ENCODE measurements around the gene FREM2. TPM values are rescaled to one million over a fixed set of nuclear protein-coding genes. Genes with fewer than 3 reads are reported as not detected.

Gene FREM2
- total and polyA plus RNA-seq, 2 donors (not counting 3 experiments of a cell fraction or from before 2014, with no cell fraction given): under 0.01 TPM; not detected in 1

DNA sequence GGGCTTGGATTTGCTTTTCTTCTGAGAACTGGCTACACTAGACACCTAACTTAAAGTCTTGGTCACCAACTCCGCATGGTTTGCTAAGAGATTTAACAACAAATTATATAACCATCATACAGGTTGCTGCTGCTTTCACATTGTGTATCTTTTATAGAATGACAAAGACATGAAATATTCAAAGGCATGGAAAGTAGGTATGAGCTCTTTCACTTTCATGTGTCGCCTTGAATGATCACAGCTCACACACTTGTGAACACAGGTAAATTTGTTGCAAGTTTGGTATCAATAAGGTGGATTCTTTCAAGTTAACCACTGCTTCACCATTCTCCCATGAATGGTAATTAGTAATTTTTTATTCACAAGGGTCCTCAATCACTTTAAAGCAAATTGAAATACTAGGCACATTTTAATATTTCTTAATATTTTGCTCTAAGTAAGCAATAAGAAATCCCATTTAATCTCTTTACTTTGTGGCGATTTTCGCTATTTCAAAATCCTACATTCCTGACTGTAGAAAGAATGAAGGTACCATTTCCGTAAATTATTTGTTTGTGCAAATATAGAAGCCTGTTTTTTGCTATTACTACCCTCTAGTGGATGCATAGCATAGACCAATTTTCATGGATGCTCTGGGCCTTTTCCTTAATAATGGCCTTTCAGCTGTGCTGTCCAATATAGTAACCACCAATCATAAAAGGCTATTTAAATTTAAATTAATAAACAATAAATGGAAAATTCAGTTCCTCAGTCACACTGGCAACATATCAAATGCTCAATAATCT, 45.5 kb upstream of the FREM2 start:
- no peaks in the 10 kb centered on the region for H3K9me3 ChIP-seq (replicated peaks; ENCODE audit: control insufficient read depth, insufficient read depth, low read length)
- FAIRE-seq (no peak), DNase-seq (ENCODE audit: low read depth, low spot score) (no peak)
- no peak overlapping the region for H3K4me2 ChIP-seq (ENCODE audit: insufficient read depth, low read length)
- H2AFZ ChIP-seq (ENCODE audit: low read depth, low read length): no peak overlapping the region
- no peaks in the 10 kb centered on the region for H3K36me3 ChIP-seq (ENCODE audit: control insufficient read depth in 2 of 2, extremely low read depth in 1 of 2, insufficient read depth in 2 of 2, low read length in 2 of 2)
- BruUV-seq (replicated peaks): no TSS peak
- dilution Hi-C loops (cut with MboI; ENCODE audit: extremely low pct_ligation_motif_present, low sequenced_read_pairs) (no loop called here), intact Hi-C loops (cut with micrococcal nuclease) (no loop called here)
- H3K4me3 ChIP-seq (replicated peaks in 1 of 3; ENCODE audit: insufficient read depth in 1 of 3, low read depth in 1 of 3, low read length in 3 of 3): no peak overlapping the region
- no peaks in the 10 kb centered on the region for H3K27me3 ChIP-seq (ENCODE audit: control insufficient read depth in 2 of 2, insufficient read depth in 2 of 2, low read length in 2 of 2)
- no peak overlapping the region for H3K27ac ChIP-seq (ENCODE audit: insufficient read depth, low read depth, low read length)
- no peaks in the 10 kb centered on the region for H3K79me2 ChIP-seq (ENCODE audit: control insufficient read depth, insufficient read depth, low read length)
- TF ChIP-seq POLR2AphosphoS5 (IDR thresholded peaks at IDR 0.05; ENCODE audit: insufficient read depth, low read depth, low read length) (no peak), MYC (IDR thresholded peaks at IDR 0.05; ENCODE audit: low read depth, low read length) (no peak), GATA2 (IDR thresholded peaks at IDR 0.05; ENCODE audit: insufficient read depth, insufficient read length, low read depth, low read length) (no peak), FOS (IDR thresholded peaks at IDR 0.05; ENCODE audit: borderline replicate concordance, insufficient read depth, low read length) (no peak), POLR2A (IDR thresholded peaks at IDR 0.05; ENCODE audit: low read depth, low read length) (no peak), EZH2 (IDR thresholded peaks at IDR 0.05; ENCODE audit: borderline replicate concordance, low read depth, low read length, severe bottlenecking) (no peak), JUN (IDR thresholded peaks at IDR 0.05; ENCODE audit: borderline replicate concordance, insufficient read depth, insufficient read length, low read depth) (no peak)
- TF ChIP-seq, protein P1, sequence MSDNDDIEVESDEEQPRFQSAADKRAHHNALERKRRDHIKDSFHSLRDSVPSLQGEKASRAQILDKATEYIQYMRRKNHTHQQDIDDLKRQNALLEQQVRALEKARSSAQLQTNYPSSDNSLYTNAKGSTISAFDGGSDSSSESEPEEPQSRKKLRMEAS (IDR thresholded peaks at IDR 0.05; ENCODE audit: insufficient read depth, insufficient read length): no peak
- TF ChIP-seq, protein P2, sequence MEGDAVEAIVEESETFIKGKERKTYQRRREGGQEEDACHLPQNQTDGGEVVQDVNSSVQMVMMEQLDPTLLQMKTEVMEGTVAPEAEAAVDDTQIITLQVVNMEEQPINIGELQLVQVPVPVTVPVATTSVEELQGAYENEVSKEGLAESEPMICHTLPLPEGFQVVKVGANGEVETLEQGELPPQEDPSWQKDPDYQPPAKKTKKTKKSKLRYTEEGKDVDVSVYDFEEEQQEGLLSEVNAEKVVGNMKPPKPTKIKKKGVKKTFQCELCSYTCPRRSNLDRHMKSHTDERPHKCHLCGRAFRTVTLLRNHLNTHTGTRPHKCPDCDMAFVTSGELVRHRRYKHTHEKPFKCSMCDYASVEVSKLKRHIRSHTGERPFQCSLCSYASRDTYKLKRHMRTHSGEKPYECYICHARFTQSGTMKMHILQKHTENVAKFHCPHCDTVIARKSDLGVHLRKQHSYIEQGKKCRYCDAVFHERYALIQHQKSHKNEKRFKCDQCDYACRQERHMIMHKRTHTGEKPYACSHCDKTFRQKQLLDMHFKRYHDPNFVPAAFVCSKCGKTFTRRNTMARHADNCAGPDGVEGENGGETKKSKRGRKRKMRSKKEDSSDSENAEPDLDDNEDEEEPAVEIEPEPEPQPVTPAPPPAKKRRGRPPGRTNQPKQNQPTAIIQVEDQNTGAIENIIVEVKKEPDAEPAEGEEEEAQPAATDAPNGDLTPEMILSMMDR (IDR thresholded peaks at IDR 0.05; ENCODE audit: extremely low read depth in 1 of 2, insufficient read depth in 1 of 2, low read depth in 1 of 2, low read length in 2 of 2): no peak
- H3K4me1 ChIP-seq (ENCODE audit: control insufficient read depth, extremely low read depth, insufficient read depth, low read length): no peaks in the 10 kb centered on the region
- no peaks in the 10 kb centered on the region for H4K20me1 ChIP-seq (replicated peaks; ENCODE audit: control insufficient read depth, extremely low read depth, insufficient read depth, low read length)
- no peaks in the 10 kb centered on the region for H3K9me1 ChIP-seq (replicated peaks; ENCODE audit: control insufficient read depth, extremely low read depth, insufficient read depth, low read length)
- ChIA-PET CTCF (interaction anchor here (0.7 to 1.3 kb wide), 3 partner anchors 11 to 15 kb away, joined by 3 to 4 read pairs (median 3); no protein-coding TSS in a partner anchor), POLR2A (no interaction called here)
- no peak overlapping the region for H3K9ac ChIP-seq (replicated peaks; ENCODE audit: extremely low read depth, insufficient read depth, low read length)

Data from endothelial cell of umbilical vein (primary cell).